ENCODE results near the gene HPCAL1.
A peak's percentile ranks its signal among the peaks of the same experiment; 100 is the strongest.

Gene HPCAL1

GRCh38 chr2:10432311-10433181 is 129.8 kb downstream of the HPCAL1 start:
- peak overlapping the region; percentile 49 for H3K4me3 ChIP-seq (ENCODE audit: low read depth, low read length)
- no peak for TF ChIP-seq CTCF (IDR thresholded peaks at IDR 0.05; ENCODE audit: low read depth, low read length)

- TF ChIP-seq CTCF (IDR thresholded peaks at IDR 0.05; ENCODE audit: low read depth, low read length), result no peak
- H3K4me3 ChIP-seq (ENCODE audit: low read depth, low read length), result no peak overlapping the region
Measured at GRCh38 chr2:10433264-10433946, 130.7 kb downstream of the HPCAL1 start.

- no peak for TF ChIP-seq CTCF (IDR thresholded peaks at IDR 0.05; ENCODE audit: low read depth, low read length)
- H3K4me3 ChIP-seq (ENCODE audit: low read depth, low read length), result no peak overlapping the region
Measured at GRCh38 chr2:10433947-10434885, 131.5 kb downstream of the HPCAL1 start.

GRCh38 chr2:10434886-10435819 is 132.4 kb downstream of the HPCAL1 start:
- no peak overlapping the region for H3K4me3 ChIP-seq (ENCODE audit: low read depth, low read length)
- TF ChIP-seq CTCF (IDR thresholded peaks at IDR 0.05; ENCODE audit: low read depth, low read length), result peak; percentile 93

GRCh38 chr2:10435820-10436204 is 133.1 kb downstream of the HPCAL1 start:
- TF ChIP-seq CTCF (IDR thresholded peaks at IDR 0.05; ENCODE audit: low read depth, low read length), result no peak
- no peak overlapping the region for H3K4me3 ChIP-seq (ENCODE audit: low read depth, low read length)

GRCh38 chr2:10436583-10437110 is 133.9 kb downstream of the HPCAL1 start:
- H3K4me3 ChIP-seq (ENCODE audit: low read depth, low read length), result no peak overlapping the region
- TF ChIP-seq CTCF (IDR thresholded peaks at IDR 0.05; ENCODE audit: low read depth, low read length), result no peak

Data from WI38 (cell line).